ENCODE data around the gene PTGDR2. TPM values are rescaled to one million over a fixed set of nuclear protein-coding genes. Genes with fewer than 3 reads are reported as not detected.

Gene PTGDR2
- total RNA-seq, 1 donor from 2014 or later = not detected

DNA sequence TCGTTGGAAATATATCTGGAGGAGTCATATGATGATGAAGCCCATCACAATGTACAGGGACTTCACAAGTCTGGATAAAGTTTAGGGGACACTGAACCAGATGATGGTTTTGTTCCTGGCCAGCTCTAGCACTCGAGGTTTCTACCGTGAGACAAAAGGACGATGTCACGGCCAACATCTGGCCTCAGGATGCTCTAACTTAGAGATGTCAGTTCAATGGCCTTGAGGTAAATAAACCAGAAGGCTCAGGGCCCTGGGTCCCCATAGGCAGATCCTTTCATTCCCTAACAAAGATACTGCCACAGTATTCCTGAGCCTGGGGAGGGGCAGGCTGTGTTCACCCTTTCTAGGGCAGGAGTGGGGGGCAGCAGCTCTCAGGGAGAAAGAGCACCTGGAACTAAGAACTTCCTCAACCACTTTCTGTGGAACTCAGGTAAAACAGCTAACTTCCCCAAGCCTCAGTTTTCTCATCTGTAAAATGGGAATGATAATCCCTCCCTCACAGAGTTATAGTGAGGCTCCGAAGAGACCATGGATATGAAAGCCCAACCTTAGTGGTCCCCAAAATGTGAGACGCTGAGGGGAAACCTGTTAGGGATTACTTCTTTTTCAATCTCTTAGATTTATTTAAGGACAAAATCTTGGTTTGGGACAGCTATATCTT is 52.3 kb downstream of the PTGDR2 start:
- H3K4me1 Mint-ChIP-seq (ENCODE audit: low read depth, unreplicated experiment) = no peaks in the 10 kb centered on the region
- Histone ChIP-seq H3K4me1 (ENCODE audit: insufficient read depth, low read length) (no peaks in the 10 kb centered on the region), H3K79me2 (ENCODE audit: insufficient read depth, low read length) (no peaks in the 10 kb centered on the region), H3K4me3 (ENCODE audit: insufficient read depth, low read depth, low read length) (no peak overlapping the region), H3K9me3 (ENCODE audit: insufficient read depth, low read depth, low read length) (no peaks in the 10 kb centered on the region), H3K27me3 (ENCODE audit: insufficient read depth, low read length) (peaks cover 18% of the 10 kb centered on the region), H4K20me1 (ENCODE audit: insufficient read depth, low read length) (no peaks in the 10 kb centered on the region), H3K27ac (ENCODE audit: low read depth, low read length) (no peak overlapping the region), H3K9ac (ENCODE audit: low read length) (no peak overlapping the region), H3K4me2 (ENCODE audit: low read length) (no peak overlapping the region), H3K36me3 (ENCODE audit: insufficient read depth, low read length) (no peaks in the 10 kb centered on the region), H2AFZ (ENCODE audit: low read depth, low read length) (no peak overlapping the region)
- H3K9me3 Mint-ChIP-seq (ENCODE audit: unreplicated experiment) = peaks cover 1% of the 10 kb centered on the region
- no peak overlapping the region for H3K27ac Mint-ChIP-seq (ENCODE audit: unreplicated experiment)
- TF ChIP-seq EZH2 (IDR thresholded peaks at IDR 0.05; ENCODE audit: insufficient read depth, low read length) (no peak), CTCF (IDR thresholded peaks at IDR 0.05; ENCODE audit: insufficient read depth, low read depth, low read length) (no peak)
- peaks cover 25% of the 10 kb centered on the region for H3K27me3 Mint-ChIP-seq (ENCODE audit: low read depth, unreplicated experiment)
- FAIRE-seq (no peak), DNase-seq (ENCODE audit: low read depth) (no peak)
- no peak overlapping the region for H3K4me3 Mint-ChIP-seq (ENCODE audit: unreplicated experiment)
- no peaks in the 10 kb centered on the region for H3K36me3 Mint-ChIP-seq (ENCODE audit: low read depth, unreplicated experiment)

- FAIRE-seq = no peak
- Mint-ChIP-seq H3K27ac (ENCODE audit: unreplicated experiment) (no peak overlapping the region), H3K4me3 (ENCODE audit: unreplicated experiment) (no peak overlapping the region), H3K4me1 (ENCODE audit: low read depth, unreplicated experiment) (no peaks in the 10 kb centered on the region), H3K27me3 (ENCODE audit: low read depth, unreplicated experiment) (peaks cover 32% of the 10 kb centered on the region), H3K9me3 (ENCODE audit: unreplicated experiment) (peaks cover 6% of the 10 kb centered on the region), H3K36me3 (ENCODE audit: low read depth, unreplicated experiment) (no peaks in the 10 kb centered on the region)
- Histone ChIP-seq H4K20me1 (ENCODE audit: insufficient read depth, low read length) (no peaks in the 10 kb centered on the region), H3K27ac (ENCODE audit: low read depth, low read length) (no peak overlapping the region), H3K79me2 (ENCODE audit: insufficient read depth, low read length) (no peaks in the 10 kb centered on the region), H3K36me3 (ENCODE audit: insufficient read depth, low read length) (no peaks in the 10 kb centered on the region), H3K9ac (ENCODE audit: low read length) (no peak overlapping the region), H3K4me2 (ENCODE audit: low read length) (no peak overlapping the region), H3K4me1 (ENCODE audit: insufficient read depth, low read length) (no peaks in the 10 kb centered on the region), H3K9me3 (ENCODE audit: insufficient read depth, low read depth, low read length) (no peaks in the 10 kb centered on the region), H2AFZ (ENCODE audit: low read depth, low read length) (no peak overlapping the region), H3K27me3 (ENCODE audit: insufficient read depth, low read length) (peaks cover 18% of the 10 kb centered on the region), H3K4me3 (ENCODE audit: insufficient read depth, low read depth, low read length) (no peak overlapping the region)
- TF ChIP-seq EZH2 (IDR thresholded peaks at IDR 0.05; ENCODE audit: insufficient read depth, low read length) (no peak), CTCF (IDR thresholded peaks at IDR 0.05; ENCODE audit: insufficient read depth, low read depth, low read length) (no peak)
- DNase-seq (ENCODE audit: low read depth) = no peak
These were observed 54.6 kb downstream of the PTGDR2 start for GRCh38 chr11:60801194-60801593.

Other genes starting within 250 kb of the PTGDR2 start
- not detected in 2 replicates for gene MS4A8, start 156.3 kb downstream of the PTGDR2 start, total RNA-seq
- not detected in 2 replicates for gene MS4A18, start 131.2 kb downstream of the PTGDR2 start, total RNA-seq
- not detected in 2 replicates for gene MS4A15, start 99.1 kb downstream of the PTGDR2 start, total RNA-seq
- gene MS4A10, start 70.6 kb downstream of the PTGDR2 start, total RNA-seq = not detected in 2 replicates
- gene CCDC86, start 13.8 kb downstream of the PTGDR2 start, total RNA-seq = 42.3 and 51.4 TPM in 2 replicates
- 0.43 TPM in 1 of 2 replicates, not detected in the other for gene ZP1, start 11.6 kb upstream of the PTGDR2 start, total RNA-seq
- gene PRPF19, start 50.6 kb upstream of the PTGDR2 start, total RNA-seq = 58.4 and 61.9 TPM in 2 replicates
- 72.8 and 72.9 TPM in 2 replicates for gene TMEM109, start 58.2 kb upstream of the PTGDR2 start, total RNA-seq
- gene TMEM132A, start 68.5 kb upstream of the PTGDR2 start, total RNA-seq = 117 TPM in 2 replicates
- 66.3 and 87.8 TPM in 2 replicates for gene SLC15A3, start 96.2 kb upstream of the PTGDR2 start, total RNA-seq
- gene CD6, start 115.7 kb upstream of the PTGDR2 start, total RNA-seq = 0.39 and 0.58 TPM in 2 replicates
- not detected in 2 replicates for gene CD5, start 246.5 kb upstream of the PTGDR2 start, total RNA-seq